Embryonic facial prominence (tissue), 1 donor: ENCODE results near the gene AGAP2.
"Not testable (repeated sequence)": the region's sequence is repeated elsewhere in the genome, so short reads cannot be mapped to it uniquely, and the experiment has no call there.

ENCODE experiments used
- DNase-seq: peaks from one replicate; pipeline ENCODE4 v3.0.0-alpha.2; 2016; ENCODE audit errors: extremely low spot score

The AGAP2 gene

DNA sequence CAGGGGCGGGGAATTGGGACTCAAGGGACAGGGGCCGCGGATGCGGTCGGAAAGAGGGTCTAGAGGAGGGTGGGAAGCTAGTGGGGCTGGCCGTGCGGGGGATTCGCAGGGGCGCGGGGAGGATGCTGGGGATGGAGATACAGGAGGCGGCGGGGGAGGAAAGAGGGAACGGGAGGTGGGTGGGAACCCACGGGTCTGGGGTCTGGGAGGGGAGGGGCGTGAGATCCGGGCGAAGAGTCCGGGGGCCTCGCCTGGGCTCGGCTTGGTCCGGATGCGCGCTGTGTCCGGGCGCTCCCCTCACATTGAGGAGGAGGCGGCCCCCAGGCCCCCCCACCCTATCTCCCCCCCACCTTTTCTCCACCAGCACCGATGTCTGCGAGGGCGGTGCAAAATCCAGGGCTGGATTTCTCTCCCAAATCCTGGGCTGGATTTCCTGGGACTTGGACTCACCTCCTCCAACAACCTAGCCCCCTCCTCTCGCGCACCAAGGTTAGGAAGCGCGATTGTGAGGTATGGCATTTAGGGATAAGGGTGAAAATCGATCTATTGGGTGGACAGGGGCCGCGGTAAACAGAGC, at the start of gene AGAP2:
Gene AGAP2, minus strand, starts transcription at position 82 of the 577 bp plus-strand sequence. CDS start 496 bp downstream, outside the sequence.
- DNase-seq = no peak

DNA sequence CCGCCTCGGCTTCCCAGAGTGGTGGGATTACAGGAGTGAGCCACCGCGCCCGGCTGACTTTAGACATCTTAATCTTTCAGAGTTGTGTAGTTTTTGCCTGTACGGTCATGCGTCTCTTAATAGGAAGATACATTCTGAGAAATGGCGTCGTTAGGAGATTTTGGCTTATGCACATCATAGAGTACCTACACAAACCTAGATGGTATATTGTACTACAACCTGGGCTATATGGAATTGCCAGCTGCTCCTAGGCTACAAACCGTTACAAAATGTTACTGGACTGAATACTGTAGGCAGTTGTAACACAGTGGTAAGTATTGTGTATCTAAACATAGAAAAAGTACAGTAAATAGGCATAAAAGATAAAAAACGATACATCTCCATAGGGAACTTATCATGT, 45.3 kb upstream of the AGAP2 start:
- DNase-seq = no peak

DNA sequence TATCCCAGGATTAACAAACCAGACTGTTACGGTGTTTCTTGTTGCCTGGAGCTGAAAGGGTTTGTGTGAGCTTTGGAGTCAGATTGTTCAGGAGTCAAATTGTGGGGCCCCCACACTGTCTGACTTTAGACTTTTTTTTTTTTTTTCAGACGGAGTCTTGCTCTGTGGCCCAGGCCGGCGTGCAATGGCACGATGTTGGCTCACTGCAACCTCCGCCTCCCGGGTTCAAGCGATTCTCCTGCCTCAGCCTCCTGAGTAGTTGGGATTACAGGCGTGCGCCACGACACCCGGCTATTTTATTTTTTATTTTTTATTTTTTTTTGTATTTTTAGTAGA, 44.9 kb upstream of the AGAP2 start:
- no peak for DNase-seq

DNA sequence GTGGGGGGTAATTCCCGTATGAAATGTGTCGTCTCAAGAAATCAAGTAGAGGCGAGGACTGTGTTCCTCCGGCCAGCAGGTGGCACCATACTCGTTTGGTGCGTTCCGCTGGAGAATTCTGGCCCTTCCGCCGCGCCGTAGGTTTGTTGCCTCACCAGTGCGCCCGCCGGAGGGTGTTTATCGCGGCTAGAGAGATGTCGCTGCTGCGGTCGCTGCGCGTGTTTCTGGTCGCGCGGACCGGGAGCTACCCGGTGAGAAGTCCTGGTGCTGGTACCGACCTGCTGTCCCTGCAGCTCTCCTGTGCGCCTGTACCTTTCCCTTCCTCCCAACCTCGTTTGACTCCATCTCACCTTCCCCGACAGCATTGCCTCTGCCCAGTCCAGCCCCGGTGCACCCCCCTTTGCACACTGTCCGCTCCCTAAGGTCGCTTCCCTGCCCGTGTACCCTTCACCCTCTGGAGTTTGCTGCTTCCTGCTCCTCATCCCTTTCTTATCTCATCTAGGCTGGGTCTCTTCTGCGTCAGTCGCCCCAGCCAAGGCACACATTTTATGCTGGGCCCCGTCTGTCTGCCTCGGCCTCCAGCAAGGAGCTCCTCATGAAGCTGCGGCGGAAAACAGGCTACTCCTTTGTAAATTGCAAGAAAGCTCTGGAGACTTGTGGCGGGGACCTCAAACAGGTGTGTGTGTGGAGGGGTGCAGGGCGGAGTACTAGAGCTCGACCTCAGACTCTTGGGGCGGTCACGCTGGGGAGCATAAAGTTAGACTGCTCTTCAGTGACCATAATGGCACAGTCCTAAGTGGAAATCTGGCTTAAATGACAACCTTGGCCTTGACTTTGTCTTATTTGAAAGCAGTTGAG, 44.3 kb upstream of the AGAP2 start, which contains the start of gene TSFM:
Gene TSFM, plus strand, starts transcription at position 180 of the 858 bp plus-strand sequence. Its CDS starts 15 bp downstream, at position 195.
- peak; percentile 88 for DNase-seq

DNA sequence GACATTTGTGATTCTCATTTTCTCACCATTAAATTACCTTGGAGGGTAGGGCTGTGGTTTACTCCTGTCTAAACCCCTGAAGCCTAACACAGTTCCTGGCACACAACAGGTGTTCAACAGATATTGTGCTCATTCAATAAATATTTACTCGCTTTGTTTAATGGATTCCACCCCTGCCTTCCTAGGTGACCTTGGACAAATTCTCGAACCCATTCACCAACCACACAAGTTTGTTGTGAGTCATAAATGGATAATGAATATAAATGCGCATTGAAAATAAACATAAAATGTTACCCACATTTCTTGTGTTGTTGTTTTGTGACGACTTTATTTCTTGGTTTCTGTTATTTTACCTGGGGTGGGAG, 43.7 kb upstream of the AGAP2 start:
- DNase-seq = no peak

DNA sequence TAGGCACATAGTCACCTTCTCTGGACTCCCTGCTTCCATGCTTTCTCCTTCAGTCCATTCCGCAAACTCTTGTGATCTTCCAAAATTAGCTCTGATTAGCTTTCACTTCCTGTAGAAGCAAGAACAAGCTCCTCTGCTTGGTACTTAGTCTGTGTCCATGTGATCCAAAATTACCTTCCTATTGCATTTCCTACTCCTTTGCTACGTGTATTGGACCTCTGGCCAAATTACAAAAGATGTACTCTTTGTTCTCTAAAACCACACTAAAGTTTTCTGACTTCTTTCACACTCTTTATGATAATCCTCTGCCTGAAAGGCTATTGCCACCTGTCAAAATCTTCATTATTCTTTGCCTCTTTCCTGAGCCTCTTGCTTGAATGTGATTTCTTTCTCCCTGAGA, 43.3 kb upstream of the AGAP2 start:
- DNase-seq = no peak

DNA sequence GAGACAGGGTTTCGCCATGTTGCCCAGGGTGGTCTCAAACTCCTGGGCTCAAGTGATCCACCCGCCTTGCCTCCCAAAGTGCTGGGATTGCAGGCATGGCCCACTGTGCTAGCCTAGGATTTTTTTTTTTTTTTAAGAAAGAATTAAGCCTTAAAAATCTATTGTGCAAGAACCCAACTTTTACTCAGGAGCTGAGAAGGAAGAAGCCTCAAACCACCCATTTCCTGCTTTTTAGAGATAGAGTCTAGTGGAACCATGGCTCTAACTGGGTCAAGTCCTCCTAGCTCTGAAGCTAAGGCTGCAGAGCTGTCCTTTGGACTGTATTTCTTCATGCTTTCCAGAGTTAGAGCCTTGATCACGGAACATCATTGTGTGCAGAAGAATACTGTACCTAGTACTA, 42.7 kb upstream of the AGAP2 start:
- no peak for DNase-seq

DNA sequence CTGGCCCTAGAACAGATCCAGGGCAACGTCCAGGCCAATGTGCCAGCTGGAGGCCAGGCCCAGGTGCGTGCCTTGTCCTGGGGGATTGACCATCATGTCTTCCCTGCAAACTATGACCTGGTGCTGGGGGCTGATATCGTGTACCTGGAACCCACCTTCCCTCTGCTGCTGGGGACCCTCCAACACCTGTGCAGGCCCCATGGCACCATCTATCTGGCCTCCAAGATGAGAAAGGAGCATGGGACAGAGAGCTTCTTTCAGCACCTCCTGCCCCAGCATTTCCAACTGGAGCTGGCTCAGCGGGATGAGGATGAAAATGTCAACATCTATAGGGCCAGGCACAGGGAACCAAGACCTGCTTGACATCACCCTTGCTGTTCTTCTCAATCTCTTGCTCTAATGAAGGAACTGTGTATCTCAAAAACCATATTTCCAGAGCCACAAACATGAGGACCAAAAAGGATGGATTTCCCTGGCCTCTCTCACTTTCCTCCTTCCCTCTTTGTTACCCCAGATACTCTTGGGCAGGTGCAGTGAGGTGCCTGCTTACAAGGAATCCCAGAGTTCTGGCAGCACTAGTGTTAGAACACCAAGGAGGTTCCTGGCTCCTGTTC, 41.8 kb upstream of the AGAP2 start:
- DNase-seq = no peak

DNA sequence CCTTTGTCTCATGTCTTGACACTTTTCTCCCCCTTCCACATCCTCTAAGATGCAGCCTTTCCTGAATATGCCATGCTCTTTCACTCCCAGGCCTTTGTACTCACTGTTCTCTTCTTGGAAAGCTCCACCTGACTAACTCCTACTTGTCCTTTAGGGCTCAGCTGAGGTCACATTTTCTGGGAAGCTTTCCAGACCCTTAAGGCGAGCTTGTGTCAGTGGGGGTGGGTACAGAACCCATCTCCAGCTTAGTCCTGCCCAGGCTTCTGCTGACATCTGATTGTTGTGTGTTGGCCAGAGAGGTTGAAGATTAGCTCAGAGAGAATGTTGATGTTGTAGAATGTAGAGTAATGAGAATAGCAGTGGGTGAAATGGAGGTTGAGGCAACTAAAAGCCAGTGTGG, 41.2 kb upstream of the AGAP2 start:
- no peak for DNase-seq

DNA sequence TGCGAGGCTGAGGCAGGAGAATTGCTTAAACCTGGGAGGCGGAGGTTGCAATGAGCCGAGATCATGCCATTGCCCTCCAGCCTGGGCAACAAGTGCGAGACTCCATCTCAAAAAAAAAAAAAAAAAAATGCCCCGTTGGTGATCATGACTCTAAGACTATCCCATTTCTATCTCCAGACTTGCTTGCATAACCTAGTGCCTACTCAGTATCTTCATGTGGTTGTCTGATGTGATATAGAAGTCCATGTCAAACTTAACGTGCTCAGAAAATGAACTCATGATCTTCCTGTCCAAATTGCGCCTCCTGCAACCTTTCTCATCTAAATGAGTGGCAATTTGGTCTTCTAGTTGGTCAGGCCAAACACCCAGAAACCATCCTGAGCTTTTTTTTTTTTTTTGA, 39.4 kb upstream of the AGAP2 start:
- DNase-seq = no peak

DNA sequence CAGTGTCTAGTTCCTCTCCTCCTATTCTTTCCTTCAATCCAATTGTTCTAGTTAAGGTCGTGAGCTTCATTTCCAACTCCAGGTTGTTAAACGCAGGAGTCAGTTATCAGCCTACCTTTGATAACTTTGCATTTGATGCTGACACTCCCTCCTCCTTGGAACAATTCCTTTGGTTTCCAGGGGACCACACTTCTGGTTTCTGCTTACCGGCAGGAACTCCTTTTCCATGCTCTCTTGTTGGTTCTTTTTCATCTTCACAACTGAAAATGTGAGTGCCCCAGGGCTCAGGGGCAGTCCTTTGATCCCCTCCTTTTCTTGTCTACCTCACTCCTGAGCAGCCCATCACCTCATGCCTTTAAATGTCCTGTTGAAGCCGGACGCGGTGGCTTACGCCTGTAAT, 38.8 kb upstream of the AGAP2 start:
- DNase-seq = no peak

DNA sequence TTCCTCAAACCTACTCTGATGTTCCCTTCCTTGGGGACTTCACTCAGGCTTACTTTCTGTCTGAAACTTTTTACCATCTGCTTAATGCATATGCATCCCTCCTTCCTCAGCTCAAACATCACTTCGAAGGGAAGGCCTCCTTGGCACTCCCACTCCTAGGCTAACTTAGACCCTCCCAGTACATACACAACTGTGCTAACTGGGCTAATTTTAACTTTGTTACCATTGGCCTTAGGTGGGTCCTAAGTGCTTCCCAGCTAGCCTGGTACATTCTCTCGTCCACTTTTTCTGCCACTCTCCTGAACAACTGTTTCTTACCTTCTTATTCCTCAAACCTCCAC, 37.7 kb upstream of the AGAP2 start:
- no peak for DNase-seq

DNA sequence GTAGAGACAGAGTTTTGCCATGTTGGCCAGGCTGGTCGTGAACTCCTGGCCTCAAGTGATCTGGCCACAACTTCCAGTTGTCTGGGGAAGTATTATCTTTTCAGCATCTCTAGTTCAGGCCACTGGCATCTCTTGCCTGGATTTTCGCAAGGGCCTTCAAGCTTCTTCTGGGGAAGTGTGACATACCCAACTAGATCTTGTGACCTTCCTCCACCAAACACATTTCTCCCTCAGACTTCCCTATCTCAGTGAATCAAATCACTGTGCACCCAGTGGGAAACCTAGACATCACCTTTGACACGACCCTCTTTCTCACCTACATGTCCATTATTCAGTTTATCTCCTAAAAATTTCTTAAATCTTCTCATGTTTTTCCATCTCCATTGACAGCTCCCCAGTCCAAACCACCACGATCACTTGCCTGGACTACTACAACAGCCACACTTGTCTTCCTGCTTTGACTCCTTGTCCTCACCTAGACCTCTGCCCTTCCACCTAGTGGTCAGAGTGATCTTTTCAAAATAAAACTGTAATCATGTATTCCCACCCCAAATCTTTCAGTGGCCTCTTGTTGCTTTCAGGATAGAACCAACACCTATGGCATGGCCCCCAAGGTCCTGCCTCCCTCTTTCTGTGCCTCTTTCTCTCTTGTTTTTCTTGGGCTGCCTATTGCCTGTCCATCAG, 37.2 kb upstream of the AGAP2 start:
- no peak for DNase-seq

DNA sequence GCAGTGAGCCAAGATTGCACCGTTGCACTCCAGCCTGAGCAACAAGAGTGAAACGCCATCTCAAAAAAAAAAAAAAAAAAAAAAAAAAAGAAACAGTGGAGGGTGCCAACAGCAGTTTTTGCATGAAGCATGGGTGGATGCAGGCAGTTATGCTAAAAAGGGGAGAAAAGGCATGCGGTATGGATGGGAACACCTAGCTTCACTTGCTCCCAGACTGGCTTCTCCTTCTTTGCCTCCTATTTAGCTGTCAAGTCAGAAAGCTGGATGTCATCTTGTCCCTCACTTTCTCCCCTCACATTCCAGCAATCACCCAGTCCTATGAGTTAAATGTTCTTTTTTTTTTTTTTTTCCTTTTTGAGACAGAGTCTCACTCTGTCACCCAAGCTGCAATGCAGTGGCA, 36.5 kb upstream of the AGAP2 start:
- no peak for DNase-seq

DNA sequence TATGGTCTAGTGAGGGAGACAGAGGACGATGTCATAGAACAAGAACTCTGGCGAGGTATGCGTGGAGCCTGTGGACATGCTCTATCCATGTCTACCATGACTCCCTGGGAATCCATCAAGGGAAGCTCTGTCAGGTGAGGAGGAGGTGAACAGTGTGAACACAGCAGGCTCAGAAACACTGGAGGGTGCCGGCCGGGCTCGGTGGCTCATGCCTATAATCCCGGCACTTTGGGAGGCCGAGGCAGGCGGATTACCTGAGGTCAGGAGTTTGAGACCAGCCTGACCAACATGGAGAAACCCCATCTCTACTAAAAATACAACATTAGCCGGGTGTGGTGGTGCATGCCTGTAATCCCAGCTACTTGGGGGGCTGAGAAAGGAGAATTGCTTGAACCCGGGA, 36.1 kb upstream of the AGAP2 start:
- DNase-seq = not testable (repeated sequence)

DNA sequence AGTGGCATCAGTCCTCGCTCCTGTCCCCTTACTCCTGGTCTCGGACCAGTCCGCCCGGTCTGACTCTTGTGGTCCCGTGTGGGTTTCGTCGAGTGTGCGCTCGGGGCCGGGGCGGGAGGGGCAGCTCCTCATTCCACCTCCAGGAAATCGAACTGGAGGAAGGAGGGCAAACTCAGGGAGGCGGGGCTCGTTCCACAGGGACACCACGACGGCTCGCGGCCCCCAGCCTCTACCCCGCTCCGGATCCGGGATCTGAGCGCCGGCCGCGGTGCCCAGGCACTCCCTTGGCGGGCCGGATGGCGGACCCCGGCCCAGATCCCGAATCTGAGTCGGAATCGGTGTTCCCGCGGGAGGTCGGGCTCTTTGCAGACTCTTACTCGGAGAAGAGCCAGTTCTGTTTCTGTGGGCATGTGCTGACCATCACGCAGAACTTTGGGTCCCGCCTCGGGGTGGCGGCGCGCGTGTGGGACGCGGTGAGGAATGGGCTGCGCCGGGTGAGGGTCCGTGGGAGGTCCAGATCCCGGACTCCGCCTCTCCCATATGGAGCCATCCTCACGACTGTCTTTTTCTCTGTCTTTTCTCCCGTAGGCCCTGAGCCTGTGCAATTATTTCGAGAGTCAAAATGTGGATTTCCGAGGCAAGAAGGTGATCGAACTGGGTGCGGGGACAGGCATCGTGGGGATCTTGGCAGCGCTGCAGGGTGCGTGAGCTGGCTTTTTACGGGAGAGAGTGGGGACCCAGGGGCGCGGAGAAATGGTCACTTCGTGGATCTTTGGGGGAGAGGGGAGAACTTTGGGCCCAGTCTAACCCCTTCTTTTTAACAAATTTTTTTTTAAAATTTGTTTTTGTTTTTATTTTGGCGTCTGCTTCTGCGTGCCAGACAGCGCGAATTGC, 34.1 kb upstream of the AGAP2 start, which contains the start of gene EEF1AKMT3:
Gene EEF1AKMT3, plus strand, starts transcription at position 186 of the 894 bp plus-strand sequence. Its CDS starts 111 bp downstream, at position 297.
- no peak for DNase-seq

DNA sequence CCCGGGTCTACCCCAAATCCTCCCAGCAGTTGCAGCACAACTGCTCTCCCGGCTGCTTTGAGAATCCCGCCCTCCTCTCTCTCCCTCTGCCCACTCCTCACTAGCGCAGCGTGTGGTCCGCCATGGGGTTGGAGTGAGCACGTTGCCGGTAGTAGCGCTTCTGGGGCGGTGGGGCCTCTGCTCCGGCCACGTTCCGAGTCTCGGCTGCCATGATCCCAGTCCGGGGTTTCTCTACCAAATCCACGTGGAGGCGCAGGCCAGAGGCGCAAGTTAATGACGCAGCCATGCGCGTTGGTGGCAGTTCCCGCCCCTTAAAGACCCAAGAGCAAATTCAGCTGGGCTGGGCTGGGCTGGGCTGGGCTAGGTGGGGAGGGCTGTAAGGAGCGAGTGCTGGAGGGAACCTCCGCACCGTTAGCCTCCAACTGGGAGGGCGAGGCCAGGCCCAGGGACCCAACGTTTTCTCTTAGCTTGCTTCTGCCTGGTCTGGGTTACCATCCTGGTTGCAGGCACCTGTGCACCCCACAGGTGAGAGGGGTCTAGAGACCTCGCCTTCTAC, 33.4 kb upstream of the AGAP2 start, which contains the start of gene METTL1:
Gene METTL1, minus strand, starts transcription at position 233 of the 556 bp plus-strand sequence. Its CDS starts 22 bp downstream, at position 211.
- peak; percentile 89 for DNase-seq

DNA sequence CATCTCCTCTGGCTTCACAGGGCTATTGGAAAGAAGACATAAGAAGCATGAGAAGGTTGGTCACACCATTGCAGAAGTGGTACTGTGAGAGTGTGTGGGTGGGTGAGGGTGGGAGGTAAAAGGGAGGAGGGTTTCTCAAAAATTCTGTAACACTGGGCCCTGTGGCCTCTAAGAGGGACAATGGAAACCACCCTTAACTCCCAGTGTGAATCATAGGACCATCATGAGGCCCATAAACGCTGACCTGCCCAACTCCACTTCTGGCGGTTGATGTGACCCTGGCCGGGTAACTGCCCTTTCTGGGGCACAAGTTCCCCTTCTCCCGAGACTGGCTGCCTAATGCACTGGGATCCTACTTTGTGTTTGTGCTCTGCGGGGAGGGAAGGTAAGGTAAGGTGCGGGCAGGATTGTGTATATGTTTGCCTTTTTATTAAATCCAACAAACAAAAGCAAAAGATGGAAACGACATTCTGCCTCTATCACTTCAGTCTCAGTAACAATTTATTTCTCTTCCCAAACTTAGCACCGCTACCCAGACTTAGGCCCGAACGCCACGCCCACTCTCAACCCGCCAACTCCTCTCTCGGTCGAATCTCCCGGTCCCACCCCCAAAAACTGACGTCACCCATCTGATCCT, 32.8 kb upstream of the AGAP2 start:
- DNase-seq = peak; percentile 93

DNA sequence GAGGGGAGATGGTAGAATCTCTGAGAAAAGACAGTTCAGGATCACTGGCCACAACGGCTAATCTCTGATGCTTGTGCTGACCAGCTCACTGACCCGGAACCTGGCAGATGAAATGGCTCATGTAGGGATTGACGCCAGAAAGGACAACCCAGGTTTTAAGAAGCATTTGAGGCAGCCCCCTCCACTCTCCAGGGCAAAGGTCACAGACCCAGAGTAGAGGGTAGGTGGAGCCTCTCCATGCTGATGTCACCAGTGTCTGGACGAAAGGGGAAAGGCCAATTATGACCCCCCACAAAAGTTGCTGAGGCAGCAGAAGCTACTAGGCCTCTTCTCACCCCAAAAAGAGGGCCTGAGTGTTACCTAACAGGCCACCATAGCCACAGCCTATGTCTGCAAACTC, 32.2 kb upstream of the AGAP2 start:
- DNase-seq = no peak

DNA sequence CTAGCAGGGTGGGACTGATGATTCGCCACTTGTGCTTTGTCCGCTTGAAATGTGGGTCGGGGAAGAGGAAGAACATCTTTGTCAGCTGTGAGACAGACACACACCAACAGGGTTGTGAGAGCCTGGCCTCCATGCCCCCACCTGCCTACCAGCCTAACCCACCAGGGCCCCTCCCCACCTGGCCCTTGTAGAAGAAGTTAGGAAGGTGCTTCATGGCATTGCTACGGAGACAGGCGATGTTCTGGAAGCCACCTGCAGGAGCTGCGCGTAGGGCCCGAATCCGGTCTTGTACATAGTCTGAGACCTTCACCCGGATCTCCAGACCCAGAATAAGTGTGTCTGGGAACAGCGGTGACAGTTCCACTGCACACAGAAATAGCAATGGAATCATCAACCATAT, 31.1 kb upstream of the AGAP2 start:
- DNase-seq = no peak
